Measurements from ENCODE around the gene COX7A2L.

GRCh38 chr2:42342061-42342794, 18.8 kb downstream of the COX7A2L start:
- TF ChIP-seq CTCF (IDR thresholded peaks at IDR 0.05) (no peak), POLR2A (IDR thresholded peaks at IDR 0.05) (no peak)

Data from ovary (tissue), 3 donors.